PFSK-1 (cell line): Measurements from ENCODE around the gene SHOC1.

Source experiments
- FOXP2 ChIP-seq: optimal IDR thresholded peaks from 2 replicates; pipeline ENCODE3; 2011; ENCODE audit warnings: borderline replicate concordance, control low read depth, inconsistent platforms; ENCODE audit not compliant: insufficient read depth; ENCODE audit errors: extremely low read length, extremely low read depth
- POLR2AphosphoS5 ChIP-seq: IDR thresholded peaks from 2 replicates; pipeline ENCODE4 v1.6.1; 2012; ENCODE audit warnings: low read depth, mild to moderate bottlenecking, control low read depth, low read length, moderate library complexity
- SIN3A ChIP-seq: IDR thresholded peaks from 2 replicates; pipeline ENCODE4 v1.6.1; 2012; ENCODE audit warnings: mild to moderate bottlenecking, low read length, moderate library complexity, borderline replicate concordance; ENCODE audit not compliant: insufficient read depth
- TAF1 ChIP-seq: IDR thresholded peaks from 2 replicates; pipeline ENCODE4 v1.6.1; 2012; ENCODE audit warnings: low read length, control low read depth, borderline replicate concordance; ENCODE audit not compliant: insufficient read depth
- TF ChIP-seq, protein P1 (sequence below), 2 experiments: IDR thresholded peaks; 2 replicates each; pipeline versions ENCODE4 v1.6.1 to v1.8.0; 2011 to 2012; ENCODE audit warnings: low read depth in 2 of 2, low read length in 2 of 2, control low read depth in 1 of 2, inconsistent platforms in 1 of 2, mild to moderate bottlenecking in 1 of 2, moderate library complexity in 1 of 2; ENCODE audit not compliant: insufficient read depth in 1 of 2

DNA sequence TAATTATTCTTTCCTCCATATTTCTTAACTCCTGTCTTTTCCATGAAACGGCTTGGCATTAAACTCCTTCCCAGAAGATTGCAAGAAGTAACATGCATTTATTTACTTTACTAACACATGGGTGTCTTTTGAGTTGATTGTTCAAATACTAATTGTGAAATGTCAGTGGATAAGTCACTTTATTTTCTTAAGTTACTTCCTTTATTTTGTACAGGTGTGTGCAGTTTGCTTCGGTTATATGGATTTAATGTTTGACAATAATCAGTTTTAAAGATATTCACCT, 761 bp upstream of the SHOC1 start:
- TF ChIP-seq TAF1: no peak
- no peak for TF ChIP-seq POLR2AphosphoS5
- TF ChIP-seq SIN3A: no peak
- TF ChIP-seq, protein P1, sequence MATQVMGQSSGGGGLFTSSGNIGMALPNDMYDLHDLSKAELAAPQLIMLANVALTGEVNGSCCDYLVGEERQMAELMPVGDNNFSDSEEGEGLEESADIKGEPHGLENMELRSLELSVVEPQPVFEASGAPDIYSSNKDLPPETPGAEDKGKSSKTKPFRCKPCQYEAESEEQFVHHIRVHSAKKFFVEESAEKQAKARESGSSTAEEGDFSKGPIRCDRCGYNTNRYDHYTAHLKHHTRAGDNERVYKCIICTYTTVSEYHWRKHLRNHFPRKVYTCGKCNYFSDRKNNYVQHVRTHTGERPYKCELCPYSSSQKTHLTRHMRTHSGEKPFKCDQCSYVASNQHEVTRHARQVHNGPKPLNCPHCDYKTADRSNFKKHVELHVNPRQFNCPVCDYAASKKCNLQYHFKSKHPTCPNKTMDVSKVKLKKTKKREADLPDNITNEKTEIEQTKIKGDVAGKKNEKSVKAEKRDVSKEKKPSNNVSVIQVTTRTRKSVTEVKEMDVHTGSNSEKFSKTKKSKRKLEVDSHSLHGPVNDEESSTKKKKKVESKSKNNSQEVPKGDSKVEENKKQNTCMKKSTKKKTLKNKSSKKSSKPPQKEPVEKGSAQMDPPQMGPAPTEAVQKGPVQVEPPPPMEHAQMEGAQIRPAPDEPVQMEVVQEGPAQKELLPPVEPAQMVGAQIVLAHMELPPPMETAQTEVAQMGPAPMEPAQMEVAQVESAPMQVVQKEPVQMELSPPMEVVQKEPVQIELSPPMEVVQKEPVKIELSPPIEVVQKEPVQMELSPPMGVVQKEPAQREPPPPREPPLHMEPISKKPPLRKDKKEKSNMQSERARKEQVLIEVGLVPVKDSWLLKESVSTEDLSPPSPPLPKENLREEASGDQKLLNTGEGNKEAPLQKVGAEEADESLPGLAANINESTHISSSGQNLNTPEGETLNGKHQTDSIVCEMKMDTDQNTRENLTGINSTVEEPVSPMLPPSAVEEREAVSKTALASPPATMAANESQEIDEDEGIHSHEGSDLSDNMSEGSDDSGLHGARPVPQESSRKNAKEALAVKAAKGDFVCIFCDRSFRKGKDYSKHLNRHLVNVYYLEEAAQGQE (IDR thresholded peaks at IDR 0.05; ENCODE audit: insufficient read depth in 1 of 2, low read depth in 2 of 2, low read length in 2 of 2): no peak
- TF ChIP-seq FOXP2: no peak
